Glomerular endothelial cell (primary cell): ENCODE results near the gene SLC37A1. TPM values are rescaled to one million over a fixed set of nuclear protein-coding genes. Genes with fewer than 3 reads are reported as not detected.

Source experiments
- DNase-seq: peaks from one replicate; pipeline ENCODE4 v3.0.0-alpha.2; 2011; ENCODE audit warnings: low read depth, low spot score; ENCODE audit errors: extremely low read depth
- total RNA-seq: library from RNA; depleted of rRNA; stranded (reverse); fragments of >200 nt; gene quantifications from 2 replicates; pipeline ENCODE4 v1.2.3, GENCODE V29; 2015

The SLC37A1 gene
- total RNA-seq, 1 donor from 2014 or later: 26.8 TPM

GRCh38 chr21:42478504-42478903 is 35.1 kb upstream of the SLC37A1 start:
- DNase-seq: no peak

GRCh38 chr21:42479582-42479981 is 34.1 kb upstream of the SLC37A1 start:
- DNase-seq: no peak

GRCh38 chr21:42480736-42481135 is 32.9 kb upstream of the SLC37A1 start:
- DNase-seq: no peak

- DNase-seq: no peak
Observed at GRCh38 chr21:42481169-42481568, 32.5 kb upstream of the SLC37A1 start.

- DNase-seq: no peak
Observed at GRCh38 chr21:42484966-42485365, 28.7 kb upstream of the SLC37A1 start.

GRCh38 chr21:42486072-42486471 is 27.6 kb upstream of the SLC37A1 start:
- no peak for DNase-seq

GRCh38 chr21:42486531-42486930 is 27.1 kb upstream of the SLC37A1 start:
- DNase-seq: no peak

GRCh38 chr21:42489006-42489563 is 24.6 kb upstream of the SLC37A1 start:
- DNase-seq: no peak

- no peak for DNase-seq
Observed at GRCh38 chr21:42489991-42490390, 23.7 kb upstream of the SLC37A1 start.

GRCh38 chr21:42490720-42491119 is 22.9 kb upstream of the SLC37A1 start:
- no peak for DNase-seq

GRCh38 chr21:42491328-42491727 is 22.3 kb upstream of the SLC37A1 start:
- DNase-seq: no peak

- DNase-seq: no peak
Observed at GRCh38 chr21:42492201-42492600, 21.5 kb upstream of the SLC37A1 start.

- DNase-seq: no peak
Observed at GRCh38 chr21:42493109-42494060, 20.3 kb upstream of the SLC37A1 start.

- DNase-seq: no peak
Observed at GRCh38 chr21:42495027-42495426, 18.6 kb upstream of the SLC37A1 start.

GRCh38 chr21:42495765-42496119 is 17.9 kb upstream of the SLC37A1 start:
- no peak for DNase-seq

GRCh38 chr21:42496120-42496838 is 17.4 kb upstream of the SLC37A1 start, which contains the start of gene RSPH1:
TSS of gene RSPH1 (minus strand) at chr21:42496224. CDS start at chr21:42496186, 38 bp downstream.
- peak; percentile 74 for DNase-seq

GRCh38 chr21:42496839-42497202 is 16.8 kb upstream of the SLC37A1 start:
- no peak for DNase-seq

GRCh38 chr21:42498012-42498411 is 15.6 kb upstream of the SLC37A1 start:
- DNase-seq: no peak

GRCh38 chr21:42499444-42500112 is 14.1 kb upstream of the SLC37A1 start:
- no peak for DNase-seq

GRCh38 chr21:42500225-42500624 is 13.4 kb upstream of the SLC37A1 start:
- DNase-seq: no peak

GRCh38 chr21:42500736-42501135 is 12.9 kb upstream of the SLC37A1 start:
- no peak for DNase-seq
